Stimulated activated memory B cell treated with anti-CD40 and anti-IgM and Interleukin-4, amounts not matched to agents 10 μg/mL and 1 μg/mL and 100 μg/mL, for 72 hours (primary cell): ENCODE data around the gene PPP1R2.
"Not testable (repeated sequence)": the region's sequence is repeated elsewhere in the genome, so short reads cannot be mapped to it uniquely, and the experiment has no call there.

Experiments used
- ATAC-seq: fragments of 150-1000 bp; cut with Tn5 transposase; 2 replicates; pipeline ENCODE4 v1.10.0; 2021
- H3K27ac Mint-ChIP-seq: one replicate; pipeline ENCODE4 v1.8.0; 2022; ENCODE audit warnings: mild to moderate bottlenecking, mixed read lengths
- H3K27me3 Mint-ChIP-seq: one replicate; pipeline ENCODE4 v1.8.0; 2022; ENCODE audit warnings: mixed read lengths
- H3K36me3 Mint-ChIP-seq: one replicate; pipeline ENCODE4 v1.8.0; 2022; ENCODE audit warnings: mixed read lengths
- H3K4me1 Mint-ChIP-seq: one replicate; pipeline ENCODE4 v1.8.0; 2022; ENCODE audit warnings: mixed read lengths
- H3K4me3 Mint-ChIP-seq: one replicate; pipeline ENCODE4 v1.8.0; 2022; ENCODE audit warnings: mild to moderate bottlenecking, moderate library complexity, mixed read lengths
- H3K9me3 Mint-ChIP-seq: one replicate; pipeline ENCODE4 v1.8.0; 2022; ENCODE audit warnings: mixed read lengths

The PPP1R2 gene

DNA sequence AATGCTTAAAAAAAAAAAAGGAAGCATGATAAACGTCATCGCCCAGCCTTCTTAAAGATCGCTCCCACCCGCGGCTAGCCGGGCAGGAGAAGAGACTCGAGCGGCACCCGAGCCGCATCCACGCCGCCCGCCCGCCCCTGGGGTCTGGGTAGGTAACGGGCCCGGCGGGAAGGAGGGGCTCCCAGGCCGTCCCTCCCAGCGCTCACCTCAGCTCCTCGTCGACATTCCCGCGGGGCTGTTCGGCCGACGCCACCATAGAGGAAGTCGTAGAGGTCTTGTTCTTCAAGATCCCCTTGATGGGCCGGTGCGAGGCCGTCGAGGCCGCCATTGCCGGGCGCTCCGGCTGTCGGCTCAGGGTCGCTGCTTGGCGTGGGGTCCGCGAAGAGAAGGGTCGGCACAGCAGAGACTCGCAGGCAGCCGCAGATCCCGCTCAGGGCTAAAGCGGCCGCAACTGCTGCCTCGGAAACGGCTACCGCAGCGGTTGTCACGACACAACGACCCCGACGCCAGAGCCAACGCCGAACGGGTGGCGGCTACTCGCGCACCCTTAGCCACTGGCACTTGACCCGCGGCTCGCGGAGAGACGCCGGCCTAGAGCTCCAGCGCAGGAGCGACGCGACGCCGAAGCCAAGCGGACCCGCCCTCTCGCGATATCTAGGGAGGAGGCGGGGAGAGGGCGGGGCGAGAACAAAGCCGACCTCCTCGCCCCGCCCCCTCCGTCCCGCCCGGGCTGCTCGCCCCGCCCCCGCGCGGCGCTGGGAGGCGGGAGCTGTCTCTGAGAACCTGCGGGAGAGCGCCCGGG is at the start of gene PPP1R2:
TSS of gene PPP1R2 (minus strand) at position 628 of the 802 bp plus-strand sequence. CDS start at position 328, 300 bp downstream.
- H3K4me1 Mint-ChIP-seq = peaks cover 71% of the 10 kb centered on the region
- H3K9me3 Mint-ChIP-seq = no peaks in the 10 kb centered on the region
- no peaks in the 10 kb centered on the region for H3K27me3 Mint-ChIP-seq
- peak within 1 kb of the TSS; percentile 92 for H3K4me3 Mint-ChIP-seq
- peak; percentile 94 for ATAC-seq
- H3K36me3 Mint-ChIP-seq = peaks cover 22% of the 10 kb centered on the region
- H3K27ac Mint-ChIP-seq = peak within 1 kb of the TSS; percentile 99

GRCh38 chr3:195591852-195592251 is 48.7 kb upstream of the PPP1R2 start:
- Mint-ChIP-seq H3K9me3 (no peaks in the 10 kb centered on the region), H3K4me1 (no peaks in the 10 kb centered on the region), H3K27ac (no peak overlapping the region), H3K4me3 (no peak overlapping the region), H3K27me3 (no peaks in the 10 kb centered on the region), H3K36me3 (no peaks in the 10 kb centered on the region)
- ATAC-seq = no peak

GRCh38 chr3:195591220-195591619 is 48.1 kb upstream of the PPP1R2 start:
- H3K27me3 Mint-ChIP-seq = no peaks in the 10 kb centered on the region

DNA sequence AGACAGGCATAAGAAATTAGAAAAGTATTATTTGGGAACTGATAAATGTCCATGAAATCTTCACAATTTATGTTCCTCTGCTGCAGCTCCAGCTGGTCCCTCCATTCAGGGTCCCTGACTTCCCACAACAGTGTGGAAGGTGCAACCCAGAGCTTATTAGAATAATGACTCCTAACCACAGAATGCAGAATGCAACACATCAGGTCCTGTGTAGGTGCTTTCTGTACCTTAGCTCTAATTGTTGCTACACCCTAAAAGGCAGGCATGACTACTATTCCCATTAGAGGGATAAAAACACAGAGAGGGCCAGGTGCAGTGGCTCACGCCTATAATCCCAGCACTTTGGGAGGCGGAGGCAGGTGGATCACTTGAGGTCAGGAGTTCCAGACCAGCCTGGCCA is 47.3 kb upstream of the PPP1R2 start:
- ATAC-seq, H3K9me3 Mint-ChIP-seq, H3K36me3 Mint-ChIP-seq, H3K27me3 Mint-ChIP-seq, H3K4me3 Mint-ChIP-seq, H3K27ac Mint-ChIP-seq, H3K4me1 Mint-ChIP-seq: not testable (repeated sequence)

More at GRCh38 chr3:195591220-195591619, 48.1 kb upstream of the PPP1R2 start:
- Mint-ChIP-seq H3K4me1 (no peaks in the 10 kb centered on the region), H3K9me3 (no peaks in the 10 kb centered on the region), H3K36me3 (no peaks in the 10 kb centered on the region), H3K4me3 (no peak overlapping the region), H3K27ac (no peak overlapping the region)
- ATAC-seq = no peak

DNA sequence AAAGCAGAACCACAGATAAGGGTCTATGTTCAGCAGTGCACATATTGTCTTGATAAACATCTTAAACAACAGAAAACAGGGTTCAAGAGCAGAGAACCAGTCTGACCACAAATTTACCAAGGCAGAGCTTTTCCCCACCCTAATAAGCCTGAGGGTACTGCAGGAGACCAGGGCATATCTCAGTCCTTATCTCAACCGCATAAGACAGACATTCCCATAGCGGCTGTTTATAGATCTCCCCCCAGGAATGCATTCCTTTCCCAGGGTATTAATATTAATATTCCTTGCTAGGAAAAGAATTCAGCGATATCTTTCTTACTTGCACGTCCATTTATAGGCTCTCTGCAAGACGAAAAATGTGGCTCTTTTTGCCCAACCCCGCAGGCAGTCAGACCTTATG is 46.7 kb upstream of the PPP1R2 start:
- not testable (repeated sequence) for H3K36me3 Mint-ChIP-seq, H3K27me3 Mint-ChIP-seq, H3K4me3 Mint-ChIP-seq, H3K9me3 Mint-ChIP-seq, ATAC-seq, H3K4me1 Mint-ChIP-seq, H3K27ac Mint-ChIP-seq

GRCh38 chr3:195587824-195588223 is 44.7 kb upstream of the PPP1R2 start:
- ATAC-seq = peak; percentile 76

DNA sequence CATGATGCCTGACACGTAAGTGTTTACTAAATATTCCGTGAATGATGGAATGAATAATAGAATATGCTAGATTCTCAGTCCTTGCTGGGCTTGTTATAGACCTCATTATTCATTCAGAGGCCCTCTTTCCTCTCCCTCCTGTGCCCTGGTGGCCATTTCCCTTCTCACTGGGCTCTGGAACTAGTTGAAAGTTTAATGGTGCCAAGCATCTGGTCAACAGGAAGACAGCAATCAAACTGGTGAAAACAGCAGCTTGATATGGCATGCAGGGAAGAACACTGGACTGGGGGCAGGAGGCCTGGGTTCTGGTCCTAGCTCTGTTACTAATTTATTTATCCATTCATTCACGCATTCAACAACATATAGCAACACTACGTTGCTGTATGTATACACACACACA is 44.3 kb upstream of the PPP1R2 start:
- no peaks in the 10 kb centered on the region for H3K9me3 Mint-ChIP-seq
- H3K27ac Mint-ChIP-seq = no peak overlapping the region
- H3K4me3 Mint-ChIP-seq = no peak overlapping the region
- no peak for ATAC-seq
- H3K4me1 Mint-ChIP-seq = no peaks in the 10 kb centered on the region
- no peaks in the 10 kb centered on the region for H3K36me3 Mint-ChIP-seq
- H3K27me3 Mint-ChIP-seq = no peaks in the 10 kb centered on the region

More at GRCh38 chr3:195587824-195588223, 44.7 kb upstream of the PPP1R2 start:
- no peak overlapping the region for H3K27ac Mint-ChIP-seq
- H3K4me3 Mint-ChIP-seq = no peak overlapping the region
- no peaks in the 10 kb centered on the region for H3K4me1 Mint-ChIP-seq
- no peaks in the 10 kb centered on the region for H3K27me3 Mint-ChIP-seq
- no peaks in the 10 kb centered on the region for H3K9me3 Mint-ChIP-seq
- no peaks in the 10 kb centered on the region for H3K36me3 Mint-ChIP-seq

GRCh38 chr3:195584543-195584870 is 41.4 kb upstream of the PPP1R2 start:
- no peak for ATAC-seq
- Mint-ChIP-seq H3K9me3 (no peaks in the 10 kb centered on the region), H3K27me3 (no peaks in the 10 kb centered on the region), H3K36me3 (no peaks in the 10 kb centered on the region), H3K4me3 (no peak overlapping the region), H3K4me1 (no peaks in the 10 kb centered on the region), H3K27ac (no peak overlapping the region)

DNA sequence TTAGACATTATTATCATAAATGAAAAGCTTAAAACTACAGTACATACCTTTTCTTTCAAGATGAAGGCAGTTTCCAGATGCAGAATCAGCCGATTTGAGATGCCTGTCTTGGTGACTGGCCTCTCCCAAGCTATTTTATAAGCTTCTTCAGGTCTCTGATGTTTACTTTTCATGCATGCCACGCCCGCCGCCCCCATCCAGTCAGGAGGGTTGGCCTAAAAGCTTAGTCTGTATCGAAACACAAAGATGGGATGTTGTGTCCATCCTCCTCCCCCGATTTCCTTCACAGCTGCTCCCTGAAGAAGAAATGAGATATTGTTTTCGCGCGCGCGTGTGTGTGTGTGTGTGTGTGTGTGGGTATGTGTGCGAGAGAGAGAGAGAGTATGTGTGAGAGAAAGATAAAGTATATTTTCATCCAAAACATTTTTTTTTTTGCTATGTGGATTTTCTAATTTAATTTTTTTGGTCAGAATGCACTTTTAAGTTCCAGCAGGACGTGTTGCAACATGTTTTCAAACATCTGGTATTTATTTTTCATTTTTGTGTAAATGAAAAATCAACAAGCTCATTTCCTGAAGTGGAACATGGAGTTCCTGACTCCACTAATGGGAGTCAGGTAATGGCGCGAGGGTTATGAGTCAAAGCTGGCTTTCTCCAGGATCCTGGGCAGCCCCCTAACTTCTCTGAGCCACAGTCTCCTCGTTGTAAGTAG is 40.9 kb upstream of the PPP1R2 start, which contains the start of gene APOD:
TSS of gene APOD (minus strand) at position 110 of the 712 bp plus-strand sequence. CDS start 4,479 bp downstream, outside the sequence.
- Mint-ChIP-seq H3K4me3 (no peak within 1 kb of the TSS), H3K27ac (no peak within 1 kb of the TSS), H3K9me3 (no peaks in the 10 kb centered on the region), H3K4me1 (peaks cover 2% of the 10 kb centered on the region), H3K36me3 (no peaks in the 10 kb centered on the region), H3K27me3 (no peaks in the 10 kb centered on the region)
- ATAC-seq = no peak

GRCh38 chr3:195582947-195583346 is 39.8 kb upstream of the PPP1R2 start:
- Mint-ChIP-seq H3K27ac (no peak overlapping the region), H3K4me3 (no peak overlapping the region), H3K4me1 (peaks cover 10% of the 10 kb centered on the region), H3K9me3 (no peaks in the 10 kb centered on the region), H3K27me3 (no peaks in the 10 kb centered on the region), H3K36me3 (no peaks in the 10 kb centered on the region)
- ATAC-seq = no peak

DNA sequence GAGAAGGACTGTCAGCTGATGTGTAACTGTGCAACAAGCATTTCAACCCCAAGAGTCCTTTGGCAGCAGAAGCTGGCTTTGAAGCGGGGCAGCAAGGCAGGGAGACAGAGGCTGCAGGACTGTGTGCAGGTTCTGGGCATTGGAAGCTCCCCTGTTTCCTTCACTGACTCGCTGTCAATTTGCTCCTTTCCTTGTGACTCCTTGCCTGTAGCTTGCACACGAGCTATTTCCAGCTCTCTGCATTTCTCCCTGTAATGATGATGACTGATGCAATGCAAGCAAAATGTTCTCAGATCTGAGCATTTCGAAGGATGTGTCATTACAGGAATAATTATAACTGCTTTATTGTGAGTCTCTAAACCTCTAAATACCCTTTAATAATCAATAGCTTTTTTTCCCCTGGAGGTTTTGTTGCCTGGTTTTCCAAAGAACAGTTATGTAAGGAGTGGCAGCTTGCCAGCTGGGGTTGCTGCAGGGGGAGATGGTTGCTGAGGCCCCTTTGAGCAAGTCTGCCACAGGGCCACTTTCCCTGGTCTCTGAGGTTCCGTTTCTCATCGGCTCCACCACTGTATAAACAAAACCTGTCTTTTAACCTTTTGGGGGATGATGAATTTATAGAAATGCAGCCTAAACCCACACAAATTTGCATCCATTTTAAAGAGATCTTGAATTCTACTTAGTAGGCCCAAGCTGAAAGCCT is 37.8 kb upstream of the PPP1R2 start:
- no peaks in the 10 kb centered on the region for H3K9me3 Mint-ChIP-seq
- H3K4me1 Mint-ChIP-seq = peaks cover 10% of the 10 kb centered on the region
- ATAC-seq = no peak
- H3K36me3 Mint-ChIP-seq = no peaks in the 10 kb centered on the region
- H3K27me3 Mint-ChIP-seq = no peaks in the 10 kb centered on the region
- no peak overlapping the region for H3K4me3 Mint-ChIP-seq
- peak overlapping the region; percentile 55 for H3K27ac Mint-ChIP-seq

- Mint-ChIP-seq H3K36me3 (no peaks in the 10 kb centered on the region), H3K27me3 (no peaks in the 10 kb centered on the region), H3K4me3 (no peak overlapping the region), H3K9me3 (no peaks in the 10 kb centered on the region), H3K27ac (no peak overlapping the region), H3K4me1 (peaks cover 10% of the 10 kb centered on the region)
- no peak for ATAC-seq
Observed at GRCh38 chr3:195579281-195579680, 36.2 kb upstream of the PPP1R2 start.

GRCh38 chr3:195578565-195578964 is 35.4 kb upstream of the PPP1R2 start:
- Mint-ChIP-seq H3K36me3 (no peaks in the 10 kb centered on the region), H3K27ac (no peak overlapping the region), H3K4me1 (peaks cover 10% of the 10 kb centered on the region), H3K27me3 (no peaks in the 10 kb centered on the region), H3K9me3 (no peaks in the 10 kb centered on the region), H3K4me3 (no peak overlapping the region)
- ATAC-seq = peak; percentile 62

DNA sequence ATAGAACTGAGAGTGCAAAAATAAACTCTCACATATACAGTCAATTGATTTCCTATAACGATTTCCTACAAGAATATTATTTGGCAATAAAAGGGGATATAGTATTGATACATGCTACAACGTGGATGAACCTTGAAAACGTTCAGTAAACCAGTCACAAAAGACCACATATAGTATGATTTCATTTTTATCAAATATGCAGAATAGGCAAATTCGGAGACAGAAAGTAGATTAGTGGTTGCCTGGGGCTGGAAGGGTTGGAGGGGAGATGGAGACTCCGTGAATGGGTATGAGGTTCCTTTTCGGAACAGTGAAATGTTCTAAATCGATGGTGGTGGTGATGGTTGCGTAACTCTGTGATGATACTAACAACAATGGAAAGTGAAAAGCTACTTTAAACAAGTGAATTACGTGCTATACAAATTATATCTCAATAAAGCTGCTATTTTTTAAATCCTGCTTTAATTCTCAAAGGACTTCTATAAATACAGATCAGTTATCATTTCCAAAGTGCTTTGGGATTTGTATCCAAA is 34.6 kb upstream of the PPP1R2 start:
- Mint-ChIP-seq H3K4me1 (peaks cover 10% of the 10 kb centered on the region), H3K27me3 (no peaks in the 10 kb centered on the region), H3K27ac (no peak overlapping the region), H3K9me3 (no peaks in the 10 kb centered on the region), H3K36me3 (no peaks in the 10 kb centered on the region), H3K4me3 (no peak overlapping the region)
- no peak for ATAC-seq
